Measurements from ENCODE around the gene ETS1. TPM values are rescaled to one million over a fixed set of nuclear protein-coding genes. Genes with fewer than 3 reads are reported as not detected.

ETS1 gene
- total RNA-seq, 1 donor, result 95.0 TPM

DNA sequence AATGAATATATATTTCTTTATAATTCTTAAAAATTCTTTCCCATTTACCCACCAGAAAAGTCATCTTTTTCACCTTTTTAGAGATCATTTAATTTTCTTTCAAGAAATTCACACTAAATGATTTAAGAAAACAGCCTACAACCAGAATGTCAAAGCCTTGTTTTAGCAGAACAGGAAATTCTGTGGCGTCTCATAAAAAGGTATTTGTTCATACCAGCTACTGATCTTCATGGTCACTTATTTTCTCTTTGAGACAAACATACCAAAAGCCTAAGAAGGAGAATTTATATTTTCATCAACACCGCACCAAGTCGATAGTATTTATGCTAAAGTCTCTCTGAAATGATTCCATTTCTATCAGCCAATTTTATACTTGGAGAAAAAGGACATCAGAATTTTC lies 105.3 kb downstream of the ETS1 start:
- H3K4me3 ChIP-seq (ENCODE audit: low read depth, low read length), result no peak overlapping the region
- TF ChIP-seq, protein P1, sequence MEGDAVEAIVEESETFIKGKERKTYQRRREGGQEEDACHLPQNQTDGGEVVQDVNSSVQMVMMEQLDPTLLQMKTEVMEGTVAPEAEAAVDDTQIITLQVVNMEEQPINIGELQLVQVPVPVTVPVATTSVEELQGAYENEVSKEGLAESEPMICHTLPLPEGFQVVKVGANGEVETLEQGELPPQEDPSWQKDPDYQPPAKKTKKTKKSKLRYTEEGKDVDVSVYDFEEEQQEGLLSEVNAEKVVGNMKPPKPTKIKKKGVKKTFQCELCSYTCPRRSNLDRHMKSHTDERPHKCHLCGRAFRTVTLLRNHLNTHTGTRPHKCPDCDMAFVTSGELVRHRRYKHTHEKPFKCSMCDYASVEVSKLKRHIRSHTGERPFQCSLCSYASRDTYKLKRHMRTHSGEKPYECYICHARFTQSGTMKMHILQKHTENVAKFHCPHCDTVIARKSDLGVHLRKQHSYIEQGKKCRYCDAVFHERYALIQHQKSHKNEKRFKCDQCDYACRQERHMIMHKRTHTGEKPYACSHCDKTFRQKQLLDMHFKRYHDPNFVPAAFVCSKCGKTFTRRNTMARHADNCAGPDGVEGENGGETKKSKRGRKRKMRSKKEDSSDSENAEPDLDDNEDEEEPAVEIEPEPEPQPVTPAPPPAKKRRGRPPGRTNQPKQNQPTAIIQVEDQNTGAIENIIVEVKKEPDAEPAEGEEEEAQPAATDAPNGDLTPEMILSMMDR (IDR thresholded peaks at IDR 0.05; ENCODE audit: insufficient read depth, low read depth, low read length), result no peak
- no peak for DNase-seq (ENCODE audit: low read depth)

DNA sequence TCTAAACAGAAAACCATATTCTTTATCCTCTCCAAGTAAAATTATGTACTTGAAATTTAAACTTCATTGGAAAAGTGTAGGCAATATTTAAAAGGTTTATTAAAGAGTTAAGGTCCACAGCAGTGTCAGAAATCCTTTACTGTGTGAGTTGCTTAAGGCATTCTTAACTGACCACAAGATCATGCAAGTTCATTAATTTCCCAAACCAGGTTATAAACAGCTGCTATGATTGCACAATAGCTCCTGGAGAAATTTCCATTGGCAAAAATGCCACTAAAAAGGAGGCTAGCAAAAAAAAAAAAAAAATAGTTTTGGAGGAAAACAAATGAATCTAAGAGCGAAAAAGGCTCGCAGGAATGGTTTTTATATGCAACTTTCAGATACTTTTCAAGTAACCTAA lies 106.2 kb downstream of the ETS1 start:
- TF ChIP-seq, protein P1 (IDR thresholded peaks at IDR 0.05; ENCODE audit: insufficient read depth, low read depth, low read length), result no peak
- DNase-seq (ENCODE audit: low read depth), result peak; percentile 98
- H3K4me3 ChIP-seq (ENCODE audit: low read depth, low read length), result no peak overlapping the region

DNA sequence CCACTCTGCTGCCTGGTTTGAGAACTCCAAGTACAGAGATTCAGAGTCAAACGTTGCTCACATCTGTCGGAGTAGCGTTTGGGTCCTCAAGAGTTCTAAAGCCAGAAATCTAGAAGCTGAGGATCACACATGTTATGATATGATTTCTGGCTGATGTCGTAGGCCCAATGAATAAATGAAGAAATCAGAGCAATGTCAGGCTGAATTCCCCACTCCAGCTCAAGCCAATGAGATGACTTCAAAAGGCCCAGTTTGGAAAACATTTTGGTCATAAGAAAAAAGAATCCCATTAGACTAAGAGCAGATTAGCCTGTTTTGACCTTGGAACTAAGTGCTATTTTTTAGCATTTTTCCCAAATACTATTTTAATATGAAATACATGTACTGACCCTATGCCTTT lies 106.7 kb downstream of the ETS1 start:
- no peak for DNase-seq (ENCODE audit: low read depth)
- no peak overlapping the region for H3K4me3 ChIP-seq (ENCODE audit: low read depth, low read length)
- TF ChIP-seq, protein P1 (IDR thresholded peaks at IDR 0.05; ENCODE audit: insufficient read depth, low read depth, low read length), result no peak

DNA sequence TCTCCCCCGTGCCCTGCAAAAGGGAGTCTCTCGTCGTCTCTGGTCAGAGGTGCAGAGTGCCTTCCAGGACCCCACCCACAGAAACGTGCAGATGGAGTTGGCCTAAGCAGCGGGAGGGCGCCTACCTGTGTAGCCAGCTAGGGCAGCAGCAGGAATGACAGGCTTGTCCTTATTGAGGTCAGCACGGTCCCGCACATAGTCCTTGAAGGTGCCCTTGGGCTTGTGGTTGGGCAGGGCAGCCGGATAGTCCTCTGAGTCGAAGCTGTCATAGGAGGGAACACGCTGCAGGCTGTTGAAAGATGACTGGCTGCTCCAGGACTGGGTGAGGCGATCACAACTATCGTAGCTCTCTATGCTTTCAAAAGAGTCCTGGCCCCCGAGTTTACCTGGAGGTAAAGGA lies 107.3 kb downstream of the ETS1 start:
- TF ChIP-seq, protein P1 (IDR thresholded peaks at IDR 0.05; ENCODE audit: insufficient read depth, low read depth, low read length), result no peak
- DNase-seq (ENCODE audit: low read depth), result no peak
- H3K4me3 ChIP-seq (ENCODE audit: low read depth, low read length), result no peak overlapping the region

DNA sequence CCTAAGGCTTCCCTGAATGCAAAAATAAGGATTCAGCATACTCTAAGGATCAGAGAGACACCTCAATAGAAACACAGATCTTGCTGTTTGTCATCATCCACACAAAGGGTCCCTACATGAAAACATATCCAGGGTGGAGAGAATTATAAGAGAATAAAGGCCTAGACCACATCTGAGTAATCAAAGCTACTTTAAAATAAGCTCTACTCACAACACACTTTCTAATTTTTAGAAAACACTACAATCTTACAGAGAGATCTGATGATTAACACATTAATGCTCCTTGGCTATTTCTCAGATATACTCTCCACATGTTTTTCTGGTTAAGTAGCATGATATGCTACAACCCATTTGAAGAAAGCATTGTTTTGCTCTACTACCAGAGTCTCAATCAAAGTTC lies 108.2 kb downstream of the ETS1 start:
- no peak for DNase-seq (ENCODE audit: low read depth)
- TF ChIP-seq, protein P1 (IDR thresholded peaks at IDR 0.05; ENCODE audit: insufficient read depth, low read depth, low read length), result no peak
- no peak overlapping the region for H3K4me3 ChIP-seq (ENCODE audit: low read depth, low read length)

DNA sequence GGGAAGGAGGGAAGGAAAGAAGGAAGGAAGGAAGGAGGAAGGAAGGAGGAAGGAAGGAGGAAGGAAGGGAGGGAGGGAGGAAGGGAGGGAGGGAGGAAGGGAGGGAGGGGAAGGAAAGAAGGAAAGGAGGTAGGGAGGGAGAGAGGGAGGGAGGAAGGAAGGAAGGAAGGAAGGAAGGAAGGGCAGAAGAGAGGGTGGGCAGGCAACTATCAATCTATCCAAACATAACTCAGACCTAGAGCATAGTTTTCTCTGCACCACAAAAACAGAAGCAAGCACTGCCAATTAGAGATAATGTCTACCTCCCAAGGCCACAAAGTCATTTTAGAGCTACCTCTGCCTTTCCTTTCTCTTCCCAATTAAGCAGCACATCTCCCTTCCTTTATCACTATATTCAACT lies 109.1 kb downstream of the ETS1 start:
- H3K4me3 ChIP-seq (ENCODE audit: low read depth, low read length), result no peak overlapping the region
- no peak for DNase-seq (ENCODE audit: low read depth)
- TF ChIP-seq, protein P1 (IDR thresholded peaks at IDR 0.05; ENCODE audit: insufficient read depth, low read depth, low read length), result no peak

DNA sequence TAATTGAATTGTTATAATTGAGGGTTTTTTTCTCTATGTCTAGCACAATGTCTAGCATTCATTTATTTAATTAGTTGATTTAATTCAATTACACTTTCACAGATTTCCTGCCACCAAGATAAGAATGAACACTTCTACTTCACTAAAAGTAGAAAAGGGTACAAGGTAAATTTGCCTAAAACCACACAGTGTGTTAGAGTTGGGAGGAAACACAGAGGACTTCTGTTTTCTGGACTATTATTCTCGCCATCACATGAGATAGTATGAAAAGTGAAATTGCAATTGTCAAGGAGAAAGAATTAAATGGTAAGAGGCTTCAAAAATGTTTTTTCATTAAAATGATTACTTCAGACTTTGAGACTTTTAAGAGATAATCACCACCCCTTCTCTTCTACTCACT lies 109.5 kb downstream of the ETS1 start:
- TF ChIP-seq, protein P1 (IDR thresholded peaks at IDR 0.05; ENCODE audit: insufficient read depth, low read depth, low read length), result no peak
- H3K4me3 ChIP-seq (ENCODE audit: low read depth, low read length), result no peak overlapping the region
- DNase-seq (ENCODE audit: low read depth), result no peak

Data from fibroblast of villous mesenchyme (primary cell).